H1 (cell line): ENCODE results near the gene PIGS. TPM values are rescaled to one million over a fixed set of nuclear protein-coding genes. Genes with fewer than 3 reads are reported as not detected.

ENCODE experiments used
- ASH2L ChIP-seq: fragments of 200-600, 300-600 bp; sonication (generic); IDR thresholded peaks from one replicate; pipeline ENCODE4 v1.7.1; 2017; ENCODE audit warnings: low read length
- KDM4A ChIP-seq: IDR thresholded peaks from one replicate; pipeline ENCODE4 v1.7.1; 2012; ENCODE audit warnings: low read depth, mild to moderate bottlenecking, moderate library complexity, low read length, inconsistent platforms; ENCODE audit not compliant: severe bottlenecking
- RBBP5 ChIP-seq: IDR thresholded peaks from 2 replicates; pipeline ENCODE4 v1.7.1; 2012; ENCODE audit warnings: low read depth, mild to moderate bottlenecking, inconsistent platforms, low read length, moderate library complexity, borderline replicate concordance
- SUZ12 ChIP-seq: fragments of 200-600 bp; sonication (generic); IDR thresholded peaks from 2 replicates; pipeline ENCODE4 v1.6.1; 2012; ENCODE audit warnings: mild to moderate bottlenecking, inconsistent platforms, low read length, moderate library complexity, mixed read lengths
- TAF7 ChIP-seq: optimal IDR thresholded peaks from 2 replicates; pipeline ENCODE3; 2011; ENCODE audit warnings: low read depth, mild to moderate bottlenecking, inconsistent platforms, low read length, moderate library complexity, borderline replicate concordance
- polyA plus RNA-seq, 7 experiments: library from polyadenylated mRNA; depleted of rRNA in 3 of 7; stranded (reverse) in 5 of 7; unstranded in 2 of 7; fragments of >200 nt in 5 of 7; fragments of 200-250 nt in 2 of 7; gene quantifications; 1 replicate in 5 of 7; 2 replicates in 1 of 7; 4 replicates in 1 of 7; pipeline versions ENCODE4 v1.2.1 to v1.2.3, GENCODE V29; 2011 to 2013; ENCODE audit warnings: missing spikeins in 2 of 7, mixed read lengths in 2 of 7
- total RNA-seq: library from RNA; stranded (reverse); fragmentation: NEBNext Ultra II Directional; extraction: Animal tissue kit (Norgen Biotek cat#: 25700); gene quantifications from 2 replicates; pipeline ENCODE4 v1.2.1, GENCODE V29; 2021
- TF ChIP-seq, protein P1 (sequence below): IDR thresholded peaks from 2 replicates; pipeline ENCODE4 v1.6.1; 2012; ENCODE audit warnings: low read length, inconsistent platforms

PIGS gene
- total and polyA plus RNA-seq, 2 of the 8 experiments (the other 6 are each of a cell fraction or from before 2014, with no cell fraction given), result 44.3 to 50.6 TPM

DNA sequence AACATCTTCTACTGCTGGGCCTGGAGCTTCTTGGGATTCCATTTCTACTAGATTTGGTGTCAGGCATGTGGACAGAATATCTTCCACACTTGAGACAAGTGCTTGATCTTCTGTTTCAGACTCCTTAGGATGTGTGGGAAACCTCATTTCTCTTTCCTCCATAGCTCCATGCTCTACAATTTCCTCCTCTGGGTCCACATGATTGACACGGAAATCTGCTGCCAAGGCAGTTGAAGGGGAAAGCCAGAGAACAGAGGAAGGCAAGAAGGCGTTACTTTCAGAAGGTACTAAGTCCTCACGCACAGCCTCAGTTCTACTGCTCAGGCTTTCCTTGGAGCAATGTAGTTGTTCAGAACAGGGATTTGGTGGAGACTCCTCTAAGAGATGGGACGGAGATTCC is 20.9 kb upstream of the PIGS start (continued):
- TF ChIP-seq SUZ12 (no peak), TAF7 (no peak), ASH2L (no peak), KDM4A (no peak), RBBP5 (no peak)
- TF ChIP-seq, protein P1, sequence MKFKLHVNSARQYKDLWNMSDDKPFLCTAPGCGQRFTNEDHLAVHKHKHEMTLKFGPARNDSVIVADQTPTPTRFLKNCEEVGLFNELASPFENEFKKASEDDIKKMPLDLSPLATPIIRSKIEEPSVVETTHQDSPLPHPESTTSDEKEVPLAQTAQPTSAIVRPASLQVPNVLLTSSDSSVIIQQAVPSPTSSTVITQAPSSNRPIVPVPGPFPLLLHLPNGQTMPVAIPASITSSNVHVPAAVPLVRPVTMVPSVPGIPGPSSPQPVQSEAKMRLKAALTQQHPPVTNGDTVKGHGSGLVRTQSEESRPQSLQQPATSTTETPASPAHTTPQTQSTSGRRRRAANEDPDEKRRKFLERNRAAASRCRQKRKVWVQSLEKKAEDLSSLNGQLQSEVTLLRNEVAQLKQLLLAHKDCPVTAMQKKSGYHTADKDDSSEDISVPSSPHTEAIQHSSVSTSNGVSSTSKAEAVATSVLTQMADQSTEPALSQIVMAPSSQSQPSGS, result no peak
